Endothelial cell of umbilical vein (primary cell): ENCODE results near the gene DHCR7.

ENCODE experiments used
- CTCF ChIP-seq, 2 donors: IDR thresholded peaks; 1 replicate in 1 of 2; 2 replicates in 1 of 2; pipeline ENCODE4 v1.5.1; 2011; ENCODE audit warnings: low read length in 2 of 2, mild to moderate bottlenecking in 2 of 2, moderate library complexity in 2 of 2, control low read depth in 1 of 2, inconsistent platforms in 1 of 2, low read depth in 1 of 2; ENCODE audit not compliant: insufficient read depth in 1 of 2; ENCODE audit errors: extremely low read depth in 1 of 2
- EZH2 ChIP-seq: IDR thresholded peaks from 2 replicates; pipeline ENCODE4 v1.6.1; 2012; ENCODE audit warnings: borderline replicate concordance, low read depth, mild to moderate bottlenecking, moderate library complexity, low read length, inconsistent platforms; ENCODE audit not compliant: severe bottlenecking
- MAX ChIP-seq: IDR thresholded peaks from 2 replicates; pipeline ENCODE4 v1.6.1; 2011; ENCODE audit not compliant: insufficient read depth, insufficient read length
- MYC ChIP-seq: IDR thresholded peaks from one replicate; pipeline ENCODE4 v1.6.1; 2011; ENCODE audit warnings: mild to moderate bottlenecking, low read depth, low read length
- POLR2A ChIP-seq: IDR thresholded peaks from 2 replicates; pipeline ENCODE4 v1.6.1; 2012; ENCODE audit warnings: low read depth, mild to moderate bottlenecking, control low read depth, low read length
- POLR2AphosphoS5 ChIP-seq: IDR thresholded peaks from 2 replicates; pipeline ENCODE4 v1.6.1; 2012; ENCODE audit warnings: low read depth, mild to moderate bottlenecking, control low read depth, low read length, moderate library complexity; ENCODE audit not compliant: insufficient read depth

- TF ChIP-seq POLR2AphosphoS5 = no peak
- TF ChIP-seq CTCF (IDR thresholded peaks at IDR 0.05; ENCODE audit: extremely low read depth in 1 of 2, insufficient read depth in 1 of 2, low read depth in 1 of 2, low read length in 2 of 2) = no peak
- TF ChIP-seq POLR2A = no peak
- TF ChIP-seq EZH2 = no peak
- no peak for TF ChIP-seq MAX
- TF ChIP-seq MYC = no peak
These were observed 35.5 kb upstream of the DHCR7 start for GRCh38 chr11:71483692-71484091.
